SW480 (cell line): ENCODE results near the gene ENGASE.
A peak's percentile ranks its signal among the peaks of the same experiment; 100 is the strongest.

ENCODE experiments used
- DNase-seq: peaks from one replicate; pipeline ENCODE4 v3.0.0-alpha.2; 2016; ENCODE audit warnings: low spot score

ENGASE gene

DNA sequence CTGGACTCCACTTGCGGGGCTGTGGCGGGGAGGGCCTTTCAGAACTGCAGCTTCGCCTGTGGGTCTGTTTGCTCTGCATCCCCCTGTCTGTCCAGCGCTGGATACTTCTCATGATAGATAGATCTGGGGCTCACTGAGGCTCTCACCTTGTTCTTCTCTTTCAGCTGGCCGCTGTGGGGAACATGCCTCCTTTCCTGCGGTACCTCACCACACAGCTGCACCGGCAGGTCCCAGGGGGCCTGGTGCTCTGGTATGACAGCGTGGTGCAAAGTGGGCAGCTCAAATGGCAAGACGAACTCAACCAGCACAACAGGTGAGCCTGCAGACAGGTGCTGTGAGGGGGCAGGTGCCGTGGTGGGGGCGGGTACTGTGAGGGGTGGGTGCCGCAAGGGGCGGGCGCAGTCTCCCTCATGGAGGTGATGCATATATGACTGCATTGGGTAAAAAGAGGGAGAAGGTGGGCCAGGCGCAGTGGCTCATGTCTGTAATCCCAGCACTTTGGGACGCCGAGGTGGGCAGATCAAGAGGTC lies 6.2 kb downstream of the ENGASE start:
- no peak for DNase-seq

- DNase-seq = no peak
Observed at GRCh38 chr17:79081571-79082276, 7.1 kb downstream of the ENGASE start.

DNA sequence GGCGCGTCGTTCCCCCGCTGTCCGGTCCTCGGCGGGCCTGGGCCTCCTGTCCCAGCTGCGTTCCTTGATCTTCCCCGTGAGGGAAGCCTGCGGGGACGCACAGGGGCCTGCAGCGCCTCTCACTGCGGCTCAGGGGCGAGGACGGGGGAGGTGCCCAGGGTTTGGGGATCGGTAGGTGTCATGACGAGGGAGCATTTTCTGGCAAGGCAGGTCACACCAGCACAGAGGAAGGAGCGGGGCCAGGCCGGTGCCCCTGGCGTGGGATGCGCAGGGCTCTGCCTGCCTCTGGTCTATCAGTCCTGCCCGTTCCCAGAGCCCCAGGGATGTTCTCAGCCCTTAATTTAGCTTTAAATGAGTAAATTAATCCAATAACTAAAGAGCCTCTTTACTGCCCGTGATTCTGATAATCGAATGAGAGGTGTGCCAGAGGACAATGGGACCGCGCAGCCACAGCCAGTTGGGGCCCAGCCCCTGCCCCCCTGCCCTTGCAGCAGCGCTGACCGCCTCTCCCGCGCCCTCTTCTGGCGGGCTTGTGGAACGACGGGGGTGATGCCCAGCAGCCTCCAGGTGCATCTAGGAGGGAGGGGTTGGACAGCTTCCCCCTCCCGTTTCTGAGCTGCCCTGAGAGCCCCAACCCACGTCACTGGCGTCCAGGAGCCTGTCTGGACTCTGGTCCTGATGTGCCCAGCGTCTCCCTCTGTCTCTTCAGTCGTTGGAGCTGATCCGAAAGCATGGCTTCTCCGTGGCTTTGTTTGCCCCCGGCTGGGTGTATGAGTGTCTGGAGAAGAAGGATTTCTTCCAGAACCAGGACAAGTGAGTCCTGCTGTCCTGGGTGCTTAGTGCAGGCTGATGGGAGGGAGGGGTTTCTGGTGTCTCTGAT lies 7.9 kb downstream of the ENGASE start:
- DNase-seq = no peak

- DNase-seq = no peak
Observed at GRCh38 chr17:79083191-79083971, 8.8 kb downstream of the ENGASE start.

DNA sequence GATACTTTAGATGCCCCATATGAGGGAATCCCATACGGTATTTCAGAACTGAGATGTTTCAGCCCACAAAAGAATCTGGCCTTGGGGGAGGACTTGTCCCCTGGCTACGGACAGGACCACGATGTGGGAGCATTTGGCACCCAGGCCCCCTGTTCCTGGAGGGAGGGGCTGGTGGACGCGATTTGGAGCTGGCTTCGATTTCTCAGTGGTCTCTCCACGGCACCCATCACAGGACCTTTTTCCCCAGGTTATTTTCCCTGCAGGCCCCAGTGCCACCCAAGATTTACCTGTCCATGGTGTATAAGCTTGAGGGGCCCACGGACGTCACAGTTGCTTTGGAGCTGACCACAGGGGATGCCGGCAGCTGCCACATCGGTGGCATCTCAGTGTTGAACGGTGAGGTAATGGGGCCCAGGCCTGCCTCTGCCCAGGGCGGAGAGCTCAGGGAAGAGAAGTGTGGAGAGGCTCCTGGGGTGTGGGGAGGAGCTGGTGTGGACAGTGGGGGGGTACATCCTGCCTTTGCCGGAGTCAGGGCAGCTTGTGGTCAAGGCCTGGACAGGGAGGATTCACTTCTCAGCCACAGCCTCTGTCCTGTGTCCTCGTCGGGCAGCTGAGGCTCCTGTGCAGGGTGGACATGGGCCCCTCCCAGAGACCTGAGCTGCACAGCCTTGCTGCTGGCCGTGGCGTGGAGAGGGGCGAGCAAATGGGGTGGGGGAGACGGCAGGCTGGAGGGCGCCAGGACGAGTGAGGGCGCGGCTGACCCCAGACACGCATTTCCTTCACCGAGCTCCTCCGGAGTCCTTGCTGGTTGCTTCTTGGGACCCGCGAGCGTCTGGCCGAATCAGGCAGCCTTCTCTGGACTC lies 9.9 kb downstream of the ENGASE start:
- DNase-seq = no peak

DNA sequence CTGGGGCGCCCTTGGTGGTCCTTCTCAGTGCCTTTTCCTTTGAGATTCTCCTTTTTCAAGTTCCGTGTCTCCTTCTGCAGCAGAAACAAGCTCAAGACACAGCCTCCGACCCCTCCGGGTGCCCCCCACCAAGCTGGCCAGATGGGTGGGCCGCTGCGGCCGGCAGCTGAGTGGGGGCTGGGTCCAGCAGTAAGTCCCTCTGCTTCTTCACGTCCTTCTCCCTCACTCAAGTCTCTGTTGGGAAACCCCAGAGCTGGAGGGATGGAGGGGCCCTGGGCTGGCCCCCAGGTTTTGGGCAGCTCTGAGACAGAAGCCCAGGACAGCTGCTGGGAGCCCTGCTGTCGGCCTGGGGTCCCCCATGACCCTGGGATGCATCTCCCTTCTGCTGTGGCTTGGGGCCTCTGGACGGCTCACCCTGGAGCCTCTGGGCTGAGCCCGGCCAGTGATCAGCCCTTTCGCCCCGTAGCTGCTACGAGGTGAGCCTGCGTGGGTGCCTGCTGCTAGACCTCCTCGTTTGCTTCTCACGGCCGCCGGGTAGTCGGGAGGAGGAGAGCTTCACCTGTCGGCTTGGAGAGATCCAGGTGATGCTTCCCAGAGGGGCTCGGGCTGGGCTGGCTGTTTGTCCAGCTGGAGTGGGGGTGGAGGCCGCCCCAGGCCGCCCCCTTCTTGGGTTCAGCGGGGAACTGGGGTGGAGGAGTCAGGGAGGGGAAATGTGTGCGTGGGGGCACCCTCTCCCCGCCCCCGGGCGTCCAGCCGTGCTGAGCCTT lies 10.7 kb downstream of the ENGASE start:
- DNase-seq = no peak

- no peak for DNase-seq
Observed at GRCh38 chr17:79085921-79086551, 11.4 kb downstream of the ENGASE start.

GRCh38 chr17:79086609-79087427 lies 12.2 kb downstream of the ENGASE start:
- no peak for DNase-seq

DNA sequence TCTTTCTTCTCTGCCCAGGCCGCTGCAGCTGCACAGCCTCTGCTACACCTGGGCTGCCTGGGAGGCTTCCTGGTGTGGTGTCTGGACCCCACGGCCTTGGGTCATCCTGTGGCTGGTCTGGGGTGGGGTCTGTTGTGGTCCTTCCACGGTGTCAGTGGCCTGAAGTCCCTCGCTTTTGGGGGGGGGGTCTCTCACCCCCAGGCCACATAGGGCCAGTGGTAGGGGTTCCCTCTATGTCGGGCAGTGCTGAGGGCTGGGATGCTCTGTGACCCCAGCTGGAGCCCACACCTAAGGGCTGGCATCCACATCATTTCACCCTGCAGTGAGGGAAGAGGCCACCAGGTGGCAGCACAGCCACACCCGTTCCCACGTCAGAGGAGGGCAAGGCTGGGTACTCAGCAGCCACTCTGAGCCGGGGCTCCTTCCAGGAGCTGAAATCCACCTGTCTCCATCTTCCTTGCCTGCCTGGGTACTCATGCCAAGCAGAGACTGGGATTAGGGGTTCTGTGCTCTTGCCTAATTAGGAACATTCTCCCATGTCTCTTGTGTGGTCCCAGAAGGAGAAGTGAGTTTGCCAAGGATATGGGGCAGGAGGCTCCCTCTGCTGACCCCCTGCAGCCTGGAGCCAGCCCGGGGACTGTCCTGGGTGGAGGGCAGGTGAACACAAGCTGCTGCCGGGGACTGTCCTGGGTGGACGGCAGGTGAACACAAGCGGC lies 13.0 kb downstream of the ENGASE start:
- peak; percentile 34 for DNase-seq

DNA sequence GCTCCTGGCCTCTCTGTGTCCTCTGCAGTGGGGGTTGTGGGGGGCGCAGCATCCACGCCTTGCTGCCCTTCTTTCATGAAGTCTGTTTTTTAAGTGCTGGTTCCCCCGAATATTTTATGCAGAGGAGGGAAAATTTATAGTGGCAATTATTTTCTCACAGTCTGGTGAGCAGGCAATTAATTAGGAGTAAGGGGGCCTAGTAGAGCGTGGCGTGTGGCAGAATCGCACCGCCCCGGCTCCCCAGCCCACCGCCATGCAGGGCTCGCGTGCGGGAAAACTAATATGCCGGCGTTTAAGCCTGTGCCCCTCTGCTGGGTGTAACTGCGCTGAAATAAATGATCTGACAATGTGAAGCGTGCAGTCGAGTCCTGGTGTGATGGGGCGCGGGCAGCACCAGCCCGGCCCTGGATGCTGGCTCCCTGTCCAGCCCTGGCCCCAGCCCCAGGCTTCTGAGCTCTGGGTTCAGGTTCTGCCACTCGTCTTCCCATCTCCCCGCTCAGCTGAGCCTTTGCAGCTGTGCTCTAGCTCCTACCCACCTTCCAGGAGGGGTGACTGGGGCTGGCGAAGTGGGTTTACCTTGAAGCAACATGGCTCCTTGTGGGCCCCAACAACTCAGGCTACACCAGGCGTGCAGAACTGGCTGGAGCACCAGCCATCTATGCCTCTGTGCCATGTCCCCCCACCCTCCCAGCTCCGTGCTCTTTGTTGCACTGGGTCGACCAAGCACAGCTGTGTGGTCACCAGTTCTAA lies 13.8 kb downstream of the ENGASE start:
- DNase-seq = no peak

DNA sequence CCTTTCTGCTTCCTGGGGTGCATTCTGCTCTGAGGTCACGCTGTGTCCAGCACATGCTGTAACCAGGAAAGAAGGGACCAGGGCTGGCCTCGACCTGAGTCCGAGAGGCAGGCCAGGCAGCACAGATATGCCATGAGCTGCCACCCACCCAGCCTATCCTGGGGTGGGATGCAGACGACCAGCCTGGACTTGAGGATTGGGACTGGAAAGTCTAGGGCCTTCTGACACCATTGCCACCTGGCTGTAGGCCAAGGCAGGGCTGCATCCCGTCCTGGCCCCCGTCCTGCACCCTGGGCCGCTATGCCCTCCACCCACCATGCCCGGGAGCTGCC lies 14.3 kb downstream of the ENGASE start:
- no peak for DNase-seq

- no peak for DNase-seq
Observed at GRCh38 chr17:79089720-79090442, 15.3 kb downstream of the ENGASE start.

DNA sequence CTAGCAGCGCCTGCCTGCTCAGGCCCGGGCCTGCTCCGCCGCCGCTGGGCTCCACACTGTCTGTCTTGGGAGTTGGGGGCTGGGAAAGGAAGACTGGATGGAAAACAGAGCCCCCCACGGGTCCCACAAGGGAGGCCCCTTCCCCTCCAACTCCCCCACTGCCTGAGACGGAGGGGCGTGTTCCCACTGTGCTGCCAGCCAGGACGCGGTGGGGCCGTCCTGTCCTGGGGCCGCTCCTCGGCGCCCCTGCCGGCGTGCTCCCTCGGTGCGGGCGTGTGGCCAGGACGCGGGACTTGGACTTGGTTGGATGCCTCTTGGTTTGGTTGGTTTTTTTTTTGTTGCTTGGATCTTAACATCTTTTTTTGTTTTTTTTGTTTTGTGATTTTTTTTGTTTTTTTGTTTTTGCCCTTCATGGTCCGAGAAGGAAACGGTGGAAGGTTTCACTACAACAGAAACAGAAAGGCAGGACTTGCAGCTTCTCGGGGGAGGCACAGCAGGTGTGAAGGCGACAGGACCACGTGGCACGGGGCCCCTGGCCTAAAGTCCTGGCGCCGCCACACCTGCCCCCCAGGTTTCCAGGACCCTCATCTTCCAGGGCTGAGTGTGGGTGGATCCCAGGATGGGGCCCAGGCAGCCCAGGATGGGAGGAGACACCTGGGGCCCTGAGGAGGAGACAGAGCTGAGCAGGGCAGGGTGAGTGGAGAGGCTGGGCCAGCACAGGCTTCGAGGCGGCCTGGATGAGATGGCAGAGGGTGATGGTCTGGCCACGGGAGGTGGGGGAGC lies 16.0 kb downstream of the ENGASE start:
- DNase-seq = no peak

- DNase-seq = no peak
Observed at GRCh38 chr17:79091226-79091670, 16.6 kb downstream of the ENGASE start.

- DNase-seq = no peak
Observed at GRCh38 chr17:79092567-79092966, 17.9 kb downstream of the ENGASE start.

DNA sequence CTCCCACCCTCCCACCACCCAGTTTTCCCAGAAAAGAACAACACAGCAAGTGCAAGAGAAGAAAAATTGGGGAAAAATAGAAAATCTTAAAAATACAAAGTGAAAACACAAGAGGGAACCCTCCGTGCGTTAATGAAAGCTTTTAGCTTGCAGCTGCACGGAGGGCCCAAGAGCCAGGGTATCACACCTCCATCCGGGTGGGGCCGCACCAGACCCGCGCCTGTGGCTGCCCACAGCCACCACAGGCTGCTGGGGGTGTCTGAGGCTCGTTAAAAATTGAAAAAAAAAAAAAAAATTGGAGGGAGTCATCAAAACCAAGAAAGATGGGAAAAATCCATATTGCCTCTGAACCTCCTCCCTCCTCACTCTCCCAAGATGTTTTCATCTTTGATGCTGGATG lies 18.6 kb downstream of the ENGASE start:
- DNase-seq = no peak
